Lower leg skin (tissue), 3 donors: Measurements from ENCODE around the gene PDZRN3.

Experiments used
- POLR2A ChIP-seq, 2 donors: fragments of 450-650 bp; IDR thresholded peaks; one replicate each; pipeline ENCODE4 v1.6.1; 2016 to 2017; ENCODE audit warnings: antibody characterized with exemption in 2 of 2, mild to moderate bottlenecking in 1 of 2, moderate library complexity in 1 of 2
- TF ChIP-seq, protein P1 (sequence below), 3 donors: fragments of 450-650 bp; IDR thresholded peaks; one replicate each; pipeline ENCODE4 v1.5.1; 2016; ENCODE audit warnings: antibody characterized with exemption in 3 of 3, mild to moderate bottlenecking in 3 of 3, moderate library complexity in 2 of 3

- TF ChIP-seq, protein P1, sequence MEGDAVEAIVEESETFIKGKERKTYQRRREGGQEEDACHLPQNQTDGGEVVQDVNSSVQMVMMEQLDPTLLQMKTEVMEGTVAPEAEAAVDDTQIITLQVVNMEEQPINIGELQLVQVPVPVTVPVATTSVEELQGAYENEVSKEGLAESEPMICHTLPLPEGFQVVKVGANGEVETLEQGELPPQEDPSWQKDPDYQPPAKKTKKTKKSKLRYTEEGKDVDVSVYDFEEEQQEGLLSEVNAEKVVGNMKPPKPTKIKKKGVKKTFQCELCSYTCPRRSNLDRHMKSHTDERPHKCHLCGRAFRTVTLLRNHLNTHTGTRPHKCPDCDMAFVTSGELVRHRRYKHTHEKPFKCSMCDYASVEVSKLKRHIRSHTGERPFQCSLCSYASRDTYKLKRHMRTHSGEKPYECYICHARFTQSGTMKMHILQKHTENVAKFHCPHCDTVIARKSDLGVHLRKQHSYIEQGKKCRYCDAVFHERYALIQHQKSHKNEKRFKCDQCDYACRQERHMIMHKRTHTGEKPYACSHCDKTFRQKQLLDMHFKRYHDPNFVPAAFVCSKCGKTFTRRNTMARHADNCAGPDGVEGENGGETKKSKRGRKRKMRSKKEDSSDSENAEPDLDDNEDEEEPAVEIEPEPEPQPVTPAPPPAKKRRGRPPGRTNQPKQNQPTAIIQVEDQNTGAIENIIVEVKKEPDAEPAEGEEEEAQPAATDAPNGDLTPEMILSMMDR (IDR thresholded peaks at IDR 0.05) = no peak
- no peak for TF ChIP-seq POLR2A (IDR thresholded peaks at IDR 0.05)
Observed at GRCh38 chr3:73433687-73434086, 191.1 kb downstream of the PDZRN3 start.
